ENCODE results near the gene COMMD4.
"Not testable (repeated sequence)": the region's sequence is repeated elsewhere in the genome, so short reads cannot be mapped to it uniquely, and the experiment has no call there.

GRCh38 chr15:75349351-75349669 lies 13.4 kb downstream of the COMMD4 start:
- TF ChIP-seq, protein P1, sequence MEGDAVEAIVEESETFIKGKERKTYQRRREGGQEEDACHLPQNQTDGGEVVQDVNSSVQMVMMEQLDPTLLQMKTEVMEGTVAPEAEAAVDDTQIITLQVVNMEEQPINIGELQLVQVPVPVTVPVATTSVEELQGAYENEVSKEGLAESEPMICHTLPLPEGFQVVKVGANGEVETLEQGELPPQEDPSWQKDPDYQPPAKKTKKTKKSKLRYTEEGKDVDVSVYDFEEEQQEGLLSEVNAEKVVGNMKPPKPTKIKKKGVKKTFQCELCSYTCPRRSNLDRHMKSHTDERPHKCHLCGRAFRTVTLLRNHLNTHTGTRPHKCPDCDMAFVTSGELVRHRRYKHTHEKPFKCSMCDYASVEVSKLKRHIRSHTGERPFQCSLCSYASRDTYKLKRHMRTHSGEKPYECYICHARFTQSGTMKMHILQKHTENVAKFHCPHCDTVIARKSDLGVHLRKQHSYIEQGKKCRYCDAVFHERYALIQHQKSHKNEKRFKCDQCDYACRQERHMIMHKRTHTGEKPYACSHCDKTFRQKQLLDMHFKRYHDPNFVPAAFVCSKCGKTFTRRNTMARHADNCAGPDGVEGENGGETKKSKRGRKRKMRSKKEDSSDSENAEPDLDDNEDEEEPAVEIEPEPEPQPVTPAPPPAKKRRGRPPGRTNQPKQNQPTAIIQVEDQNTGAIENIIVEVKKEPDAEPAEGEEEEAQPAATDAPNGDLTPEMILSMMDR (IDR thresholded peaks at IDR 0.05), result not testable (repeated sequence)
- TF ChIP-seq EZH2, EZH2phosphoT487 (IDR thresholded peaks at IDR 0.05): not testable (repeated sequence)

Measured in neural progenitor cell (in vitro differentiated cells).